Neural crest cell (in vitro differentiated cells): ENCODE measurements around the gene ZNF292. TPM values are rescaled to one million over a fixed set of nuclear protein-coding genes. Genes with fewer than 3 reads are reported as not detected.

Experiments
- DNase-seq: peaks from one replicate; pipeline ENCODE4 v3.0.0; 2021; ENCODE audit warnings: low read depth, mixed read lengths, low spot score
- H3K27ac Mint-ChIP-seq: one replicate; pipeline ENCODE4 v1.8.0; 2021; ENCODE audit warnings: mild to moderate bottlenecking, mixed read lengths; ENCODE audit not compliant: unreplicated experiment
- H3K27me3 Mint-ChIP-seq: 2 replicates; pipeline ENCODE4 v1.8.0; 2021; ENCODE audit warnings: low read depth, mild to moderate bottlenecking, mixed read lengths
- H3K36me3 Mint-ChIP-seq: 2 replicates; pipeline ENCODE4 v1.8.0; 2021; ENCODE audit warnings: low read depth, mild to moderate bottlenecking, mixed read lengths
- H3K4me1 Mint-ChIP-seq: 2 replicates; pipeline ENCODE4 v1.8.0; 2021; ENCODE audit warnings: mixed read lengths
- H3K4me3 Mint-ChIP-seq: one replicate; pipeline ENCODE4 v1.8.0; 2021; ENCODE audit warnings: mild to moderate bottlenecking, mixed read lengths
- H3K9me3 Mint-ChIP-seq: 2 replicates; pipeline ENCODE4 v1.8.0; 2021; ENCODE audit warnings: mixed read lengths
- total RNA-seq: library from RNA; stranded (reverse); gene quantifications from 2 replicates; pipeline ENCODE4 v1.2.1, GENCODE V29; 2021
- TF ChIP-seq, protein P1 (sequence below): fragments of 200-600 bp; sonication (generic); conservative IDR thresholded peaks from 2 replicates; pipeline ENCODE4 v1.5.0; 2021; ENCODE audit warnings: antibody characterized with exemption, mild to moderate bottlenecking

Gene ZNF292
- total RNA-seq, 1 donor from 2014 or later: 55.2 TPM

DNA sequence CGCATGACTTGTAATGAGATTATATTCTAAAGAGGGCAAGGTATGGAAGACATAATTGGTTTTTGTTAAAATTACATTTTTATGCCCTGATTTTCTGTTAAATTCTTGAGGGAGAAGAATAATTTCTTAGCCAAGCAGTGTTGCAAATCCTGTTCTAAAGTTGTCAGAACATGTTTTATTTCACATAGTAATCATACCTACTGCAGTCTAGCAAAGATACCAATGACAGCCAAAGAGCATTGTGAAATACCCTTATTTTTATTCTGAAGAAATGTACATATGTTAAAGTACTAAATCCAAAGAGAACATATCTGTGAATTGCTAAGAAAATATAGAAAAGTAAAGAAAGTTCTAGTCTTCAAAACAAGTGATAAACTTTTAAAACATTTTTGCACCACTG is 127.4 kb downstream of the ZNF292 start:
- no peaks in the 10 kb centered on the region for H3K36me3 Mint-ChIP-seq
- DNase-seq: no peak
- H3K9me3 Mint-ChIP-seq: peaks cover 8% of the 10 kb centered on the region
- TF ChIP-seq, protein P1, sequence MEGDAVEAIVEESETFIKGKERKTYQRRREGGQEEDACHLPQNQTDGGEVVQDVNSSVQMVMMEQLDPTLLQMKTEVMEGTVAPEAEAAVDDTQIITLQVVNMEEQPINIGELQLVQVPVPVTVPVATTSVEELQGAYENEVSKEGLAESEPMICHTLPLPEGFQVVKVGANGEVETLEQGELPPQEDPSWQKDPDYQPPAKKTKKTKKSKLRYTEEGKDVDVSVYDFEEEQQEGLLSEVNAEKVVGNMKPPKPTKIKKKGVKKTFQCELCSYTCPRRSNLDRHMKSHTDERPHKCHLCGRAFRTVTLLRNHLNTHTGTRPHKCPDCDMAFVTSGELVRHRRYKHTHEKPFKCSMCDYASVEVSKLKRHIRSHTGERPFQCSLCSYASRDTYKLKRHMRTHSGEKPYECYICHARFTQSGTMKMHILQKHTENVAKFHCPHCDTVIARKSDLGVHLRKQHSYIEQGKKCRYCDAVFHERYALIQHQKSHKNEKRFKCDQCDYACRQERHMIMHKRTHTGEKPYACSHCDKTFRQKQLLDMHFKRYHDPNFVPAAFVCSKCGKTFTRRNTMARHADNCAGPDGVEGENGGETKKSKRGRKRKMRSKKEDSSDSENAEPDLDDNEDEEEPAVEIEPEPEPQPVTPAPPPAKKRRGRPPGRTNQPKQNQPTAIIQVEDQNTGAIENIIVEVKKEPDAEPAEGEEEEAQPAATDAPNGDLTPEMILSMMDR: no peak
- no peak overlapping the region for H3K4me3 Mint-ChIP-seq
- H3K27me3 Mint-ChIP-seq: no peaks in the 10 kb centered on the region
- H3K27ac Mint-ChIP-seq: no peak overlapping the region
- no peaks in the 10 kb centered on the region for H3K4me1 Mint-ChIP-seq

DNA sequence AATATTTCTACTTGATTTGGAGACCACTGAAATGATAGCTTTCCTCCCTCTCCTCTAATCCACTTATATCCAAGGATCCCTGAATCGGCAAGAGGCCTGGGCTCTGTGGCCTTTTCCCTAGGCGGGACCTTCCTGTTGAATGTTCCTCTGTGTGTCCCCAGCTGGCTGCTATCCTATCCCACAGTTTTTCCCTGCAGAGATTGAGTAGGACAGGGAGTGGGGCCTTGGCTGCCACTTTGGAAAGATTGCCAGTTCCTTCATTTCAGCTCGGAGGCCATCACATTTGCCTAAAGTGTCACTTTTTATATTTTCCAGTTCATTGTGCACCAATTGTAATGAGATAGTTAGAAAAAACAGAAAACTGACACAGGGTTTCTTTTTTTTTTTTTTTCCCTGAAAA is 128.1 kb downstream of the ZNF292 start:
- no peak for DNase-seq
- Mint-ChIP-seq H3K4me1 (no peaks in the 10 kb centered on the region), H3K27me3 (no peaks in the 10 kb centered on the region), H3K4me3 (no peak overlapping the region), H3K36me3 (no peaks in the 10 kb centered on the region), H3K27ac (no peak overlapping the region), H3K9me3 (peaks cover 8% of the 10 kb centered on the region)
- TF ChIP-seq, protein P1: no peak

DNA sequence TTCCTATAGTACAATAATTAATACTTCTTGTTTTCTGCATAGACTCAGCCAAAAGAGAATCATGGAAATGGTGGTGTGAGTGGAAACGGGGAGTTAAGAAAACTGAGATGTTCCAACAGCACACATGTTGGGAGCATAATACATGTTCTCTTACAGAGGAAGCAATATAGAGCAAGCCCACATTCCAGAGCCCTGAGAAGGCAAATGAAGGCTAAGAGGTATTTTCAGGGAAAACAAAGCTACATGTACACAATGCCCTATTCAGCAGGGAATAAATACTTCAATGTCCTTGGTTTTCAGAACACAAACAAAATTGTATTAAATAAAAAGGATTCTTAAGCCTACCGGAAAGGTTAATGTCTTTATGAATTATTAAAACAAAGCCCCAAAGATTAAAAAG is 131.9 kb downstream of the ZNF292 start:
- H3K27ac Mint-ChIP-seq: no peak overlapping the region
- TF ChIP-seq, protein P1: no peak
- DNase-seq: no peak
- no peak overlapping the region for H3K4me3 Mint-ChIP-seq
- no peaks in the 10 kb centered on the region for H3K4me1 Mint-ChIP-seq
- no peaks in the 10 kb centered on the region for H3K36me3 Mint-ChIP-seq
- peaks cover 8% of the 10 kb centered on the region for H3K9me3 Mint-ChIP-seq
- no peaks in the 10 kb centered on the region for H3K27me3 Mint-ChIP-seq

DNA sequence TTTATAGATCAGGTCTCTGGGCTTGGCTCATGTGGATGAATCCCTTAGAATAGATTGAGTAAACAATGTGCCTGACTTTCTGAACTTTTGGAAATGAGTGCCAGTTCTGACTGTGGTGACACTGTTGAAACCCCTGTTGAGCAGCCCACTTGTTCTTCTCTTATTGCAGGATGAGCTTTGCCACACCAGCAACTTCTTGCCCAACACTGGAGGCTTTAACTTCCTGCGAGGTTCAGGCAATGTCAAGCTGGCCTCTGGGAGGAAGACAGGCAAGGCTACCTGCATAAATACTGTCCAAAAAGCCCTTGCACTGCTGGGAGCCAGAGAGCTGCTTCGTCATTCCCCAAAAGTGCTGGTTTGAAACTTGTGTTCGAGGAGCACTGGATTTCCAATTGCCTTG is 134.2 kb downstream of the ZNF292 start:
- H3K27ac Mint-ChIP-seq: no peak overlapping the region
- H3K4me3 Mint-ChIP-seq: no peak overlapping the region

DNA sequence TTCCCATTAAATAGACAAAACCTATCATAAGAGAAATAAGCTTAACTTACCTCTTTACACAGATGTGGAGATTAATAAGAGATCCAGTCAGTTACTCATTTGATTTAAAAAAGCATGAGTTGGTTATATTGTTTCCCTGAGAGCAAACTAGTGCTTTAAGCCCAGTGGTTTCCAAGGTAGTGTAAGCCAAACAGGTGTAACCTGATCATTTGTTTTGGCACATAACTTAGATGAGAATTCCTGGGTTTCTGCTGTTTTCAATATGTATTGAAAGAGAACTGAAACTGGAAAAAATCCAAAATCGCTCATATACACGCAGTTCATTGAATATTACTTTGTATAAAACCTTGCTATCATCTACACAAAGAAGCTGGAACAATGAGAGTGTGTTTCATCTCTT is 136.5 kb downstream of the ZNF292 start:
- H3K36me3 Mint-ChIP-seq: no peaks in the 10 kb centered on the region
- H3K27ac Mint-ChIP-seq: no peak overlapping the region
- DNase-seq: no peak
- H3K4me1 Mint-ChIP-seq: no peaks in the 10 kb centered on the region
- H3K4me3 Mint-ChIP-seq: no peak overlapping the region
- TF ChIP-seq, protein P1: no peak
- no peaks in the 10 kb centered on the region for H3K27me3 Mint-ChIP-seq
- no peaks in the 10 kb centered on the region for H3K9me3 Mint-ChIP-seq

More for the DNA sequence above, 134.2 kb downstream of the ZNF292 start:
- H3K27me3 Mint-ChIP-seq: no peaks in the 10 kb centered on the region
- H3K4me1 Mint-ChIP-seq: no peaks in the 10 kb centered on the region
- DNase-seq: no peak
- no peaks in the 10 kb centered on the region for H3K36me3 Mint-ChIP-seq
- TF ChIP-seq, protein P1: no peak
- peaks cover 6% of the 10 kb centered on the region for H3K9me3 Mint-ChIP-seq

DNA sequence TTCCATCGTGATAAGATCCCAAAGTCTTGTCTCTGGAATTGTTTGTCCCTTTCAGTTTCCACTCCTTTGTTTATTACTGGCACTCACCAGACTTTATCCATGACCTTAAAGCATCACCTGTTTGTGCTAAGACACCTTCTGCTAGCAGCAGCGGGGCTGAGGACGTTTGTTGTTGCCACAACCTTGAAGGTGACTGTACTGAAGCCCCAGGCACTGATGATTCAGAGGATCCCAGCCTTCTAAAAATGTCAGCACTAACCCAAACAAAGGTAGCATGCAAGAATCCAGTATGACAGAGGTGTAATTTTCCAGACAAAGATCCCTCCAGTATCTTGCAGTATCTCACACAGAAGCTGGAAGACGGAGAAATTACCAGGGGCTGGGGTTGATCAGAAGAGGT is 138.2 kb downstream of the ZNF292 start:
- TF ChIP-seq, protein P1: no peak
- no peaks in the 10 kb centered on the region for H3K36me3 Mint-ChIP-seq
- H3K4me1 Mint-ChIP-seq: no peaks in the 10 kb centered on the region
- no peak for DNase-seq
- H3K27me3 Mint-ChIP-seq: no peaks in the 10 kb centered on the region
- H3K9me3 Mint-ChIP-seq: no peaks in the 10 kb centered on the region
- H3K27ac Mint-ChIP-seq: no peak overlapping the region
- no peak overlapping the region for H3K4me3 Mint-ChIP-seq
